K562 (cell line): ENCODE results near the gene MSH2. TPM values are rescaled to one million over a fixed set of nuclear protein-coding genes. Genes with fewer than 3 reads are reported as not detected.

Experiments used
- ATAC-seq: fragments of 200-7000 bp; cut with Tn5 transposase; 3 replicates; pipeline ENCODE4 v1.9.1; 2020; ENCODE audit warnings: moderate library complexity
- BruUV-seq: library from RNA; stranded (reverse); fragments of 400-500 nt; replicated peaks from 2 replicates; lab custom pipeline; 2021; lab: Mats Ljungman, UMichigan
- CTCF ChIA-PET: fragments of 300-600 bp; formaldehyde crosslinking; extraction: SDS; loops from one replicate; lab custom pipeline; 2021; ENCODE audit warnings: low intra/inter-chr PET ratio; lab: Yijun Ruan, JAX
- POLR2A ChIA-PET: fragments of 300-600, 350-650 bp; sonication (Branson Sonifier 250); formaldehyde crosslinking; extraction: SDS; loops from one replicate; lab custom pipeline; 2021; ENCODE audit warnings: antibody characterized with exemption, inconsistent platforms; lab: Yijun Ruan, JAX
- DNase-seq, 4 experiments: peaks; one replicate each; pipeline versions ENCODE4 v3.0.0 to v3.0.0-alpha.2; 2011 to 2018; ENCODE audit warnings: low spot score in 3 of 4, mixed read lengths in 3 of 4; ENCODE audit errors: extremely low read depth in 1 of 4
- FAIRE-seq: peaks from 2 replicates; lab custom pipeline; 2011; peaks lifted over from hg19 to GRCh38; lab: Jason Lieb, UNC
- H2AFZ ChIP-seq: 2 replicates; pipeline ENCODE4 v1.6.0; 2011; ENCODE audit warnings: low read depth, low read length, control low read depth, inconsistent platforms
- H3K27ac ChIP-seq: fragments of 200-600 bp; 3 replicates; pipeline ENCODE4 v1.8.0; 2011; ENCODE audit warnings: low read depth, mild to moderate bottlenecking, control low read depth, inconsistent platforms, low read length, moderate library complexity, mixed read lengths; ENCODE audit errors: extremely low read depth
- H3K27me3 ChIP-seq, 2 experiments: fragments of 300-600 bp in 1 of 2; 2 replicates in 1 of 2; 3 replicates in 1 of 2; pipeline versions ENCODE4 v1.6.0 to v1.8.0; 2011; ENCODE audit warnings: inconsistent platforms in 2 of 2, low read length in 2 of 2, mild to moderate bottlenecking in 1 of 2, mixed read lengths in 1 of 2, moderate library complexity in 1 of 2; ENCODE audit not compliant: control insufficient read depth in 2 of 2, insufficient read depth in 2 of 2
- H3K36me3 ChIP-seq: fragments of 300-600 bp; 3 replicates; pipeline ENCODE4 v1.8.0; 2011; ENCODE audit warnings: mild to moderate bottlenecking, low read length, inconsistent platforms; ENCODE audit not compliant: control insufficient read depth, insufficient read depth
- H3K4me1 ChIP-seq, 2 experiments: fragments of 200-600 bp in 1 of 2; replicated peaks in 1 of 2; 2 replicates in 1 of 2; 3 replicates in 1 of 2; pipeline versions ENCODE4 v1.5.1 to v1.8.0; 2011; ENCODE audit warnings: inconsistent platforms in 2 of 2, low read length in 2 of 2, mild to moderate bottlenecking in 1 of 2, mixed read lengths in 1 of 2, moderate library complexity in 1 of 2; ENCODE audit not compliant: control insufficient read depth in 2 of 2, insufficient read depth in 2 of 2
- H3K4me2 ChIP-seq: 2 replicates; pipeline ENCODE4 v1.6.1; 2011; ENCODE audit warnings: low read length, control low read depth, inconsistent platforms, mixed read lengths; ENCODE audit not compliant: insufficient read depth
- H3K4me3 ChIP-seq: fragments of 200-600 bp; sonication (generic), shearing (Covaris generic); 2 replicates; pipeline ENCODE4 v1.5.1; 2016; ENCODE audit warnings: control low read depth, inconsistent platforms
- H3K79me2 ChIP-seq: fragments of 200-600 bp; 3 replicates; pipeline ENCODE4 v1.8.0; 2011; ENCODE audit warnings: low read length, inconsistent platforms; ENCODE audit not compliant: control insufficient read depth, insufficient read depth
- H3K9ac ChIP-seq, 2 experiments: 2 replicates each; pipeline versions ENCODE4 v1.6.0 to v1.6.1; 2011; ENCODE audit warnings: low read depth in 2 of 2, low read length in 2 of 2, control low read depth in 1 of 2, inconsistent platforms in 1 of 2, mild to moderate bottlenecking in 1 of 2, mixed read lengths in 1 of 2; ENCODE audit not compliant: insufficient read depth in 1 of 2
- H3K9me1 ChIP-seq: one replicate; pipeline ENCODE4 v1.6.0; 2011; ENCODE audit warnings: inconsistent platforms, mild to moderate bottlenecking, low read length, moderate library complexity; ENCODE audit not compliant: control insufficient read depth, insufficient read depth
- H3K9me3 ChIP-seq: replicated peaks from 2 replicates; pipeline ENCODE4 v1.5.1; 2011; ENCODE audit warnings: low read depth, low read length, inconsistent platforms; ENCODE audit not compliant: control insufficient read depth, insufficient read depth
- H4K20me1 ChIP-seq: replicated peaks from 2 replicates; pipeline ENCODE4 v1.6.1; 2011; ENCODE audit warnings: low read length, inconsistent platforms, mixed read lengths; ENCODE audit not compliant: control insufficient read depth, insufficient read depth
- ARID1B ChIP-seq: fragments of 450-650 bp; IDR thresholded peaks from 2 replicates; pipeline ENCODE4 v1.6.1; 2016; ENCODE audit warnings: antibody characterized with exemption, mild to moderate bottlenecking, inconsistent platforms
- C11orf30 ChIP-seq: fragments of 450-650 bp; IDR thresholded peaks from 2 replicates; pipeline ENCODE4 v1.6.1; 2016; ENCODE audit warnings: low read depth, mild to moderate bottlenecking
- CBFA2T2 ChIP-seq: fragments of 450-650 bp; conservative IDR thresholded peaks from 2 replicates; pipeline ENCODE4 v1.6.1; 2017; ENCODE audit warnings: mild to moderate bottlenecking
- CBX8 ChIP-seq: fragments of 200-600 bp; sonication (generic); IDR thresholded peaks from 2 replicates; pipeline ENCODE4 v1.6.1; 2012; ENCODE audit warnings: borderline replicate concordance, mixed run types, low read depth, mild to moderate bottlenecking, moderate library complexity, mixed read lengths, low read length, control low read depth, inconsistent platforms; ENCODE audit not compliant: poor library complexity, severe bottlenecking; ENCODE audit errors: extremely low read depth
- FOXA3 ChIP-seq, 2 experiments: fragments of 450-650 bp in 1 of 2; sonication (generic) in 1 of 2; formaldehyde crosslinking; IDR thresholded peaks in 1 of 2; conservative IDR thresholded peaks in 1 of 2; 2 replicates each; pipeline versions ENCODE4 v1.4.0 to v1.8.0; 2020 to 2022; ENCODE audit warnings: mild to moderate bottlenecking in 2 of 2, missing genetic modification reagents in 1 of 2
- NCOR1 ChIP-seq: fragments of 450-650 bp; IDR thresholded peaks from 2 replicates; pipeline ENCODE4 v1.6.1; 2016; ENCODE audit warnings: mild to moderate bottlenecking, moderate library complexity
- NFIC ChIP-seq: fragments of 450-650 bp; IDR thresholded peaks from 2 replicates; pipeline ENCODE4 v1.6.1; 2017; ENCODE audit warnings: mild to moderate bottlenecking, inconsistent platforms
- NR4A1 ChIP-seq, 2 experiments: fragments of 250-450 bp in 1 of 2; fragments of 450-650 bp in 1 of 2; sonication (Bioruptor Pico) in 1 of 2; IDR thresholded peaks; 2 replicates each; pipeline versions ENCODE4 v1.4.0 to v1.6.1; 2016 to 2020; ENCODE audit warnings: mild to moderate bottlenecking in 2 of 2, missing compliant biosample characterization in 1 of 2, missing genetic modification characterization in 1 of 2, moderate library complexity in 1 of 2
- POLR2H ChIP-seq: IDR thresholded peaks from 2 replicates; pipeline ENCODE4 v1.6.1; 2016; ENCODE audit warnings: missing genetic modification characterization, low read depth, mild to moderate bottlenecking, control low read depth, missing compliant biosample characterization, moderate library complexity
- SREBF2 ChIP-seq: sonication (generic); formaldehyde crosslinking; IDR thresholded peaks from 2 replicates; pipeline ENCODE4 v1.4.0; 2020; ENCODE audit warnings: mild to moderate bottlenecking, missing genetic modification reagents
- TEAD4 ChIP-seq, 2 experiments: sonication (generic) in 1 of 2; formaldehyde crosslinking in 1 of 2; IDR thresholded peaks; 2 replicates each; pipeline versions ENCODE4 v1.6.1 to v1.8.0; 2012 to 2022; ENCODE audit warnings: borderline replicate concordance in 1 of 2, inconsistent platforms in 1 of 2, low read length in 1 of 2, mild to moderate bottlenecking in 1 of 2, missing genetic modification reagents in 1 of 2
- TRIM24 ChIP-seq, 2 experiments: fragments of 450-650 bp; IDR thresholded peaks; 2 replicates each; pipeline ENCODE4 v1.6.1; 2016
- ZNF282 ChIP-seq: sonication (generic); formaldehyde crosslinking; IDR thresholded peaks from 2 replicates; pipeline ENCODE4 v1.8.1; 2023; ENCODE audit warnings: missing genetic modification reagents
- in situ Hi-C: fragments of 300-500 bp; cut with MboI; formaldehyde crosslinking; loops from 4 replicates; pipeline ENCODE4 v1.15.0; 2018; ENCODE audit warnings: inconsistent platforms, mixed read lengths
- intact Hi-C: fragments of 100-400 bp; cut with micrococcal nuclease; formaldehyde crosslinking; loops from 2 replicates; pipeline ENCODE4 v1.14.2; 2022
- polyA plus RNA-seq, 8 experiments: library from polyadenylated mRNA; depleted of rRNA in 4 of 8; stranded (reverse) in 5 of 8; unstranded in 3 of 8; fragments of >200 nt; fragmentation: Nextera tagmentation in 2 of 8; fragmentation: Illumina TruSeq in 1 of 8; extraction: Ambion mirVana in 2 of 8; extraction: Trizol in 1 of 8; gene quantifications; 2 replicates each; pipeline versions ENCODE4 v1.2.1 to v1.2.3, GENCODE V29; 2011 to 2014; ENCODE audit warnings: inconsistent platforms in 1 of 8, missing spikeins in 1 of 8
- total RNA-seq, 7 experiments: library from RNA; depleted of rRNA in 6 of 7; stranded (reverse); fragments of >200 nt in 6 of 7; fragmentation: Illumina TruSeq in 2 of 7; extraction: Trizol in 2 of 7; gene quantifications; 2 replicates each; pipeline versions ENCODE4 v1.2.1 to v1.2.3, GENCODE V29; 2011 to 2021; ENCODE audit warnings: low replicate concordance in 1 of 7
- TF ChIP-seq, protein P1 (sequence below): fragments of 450-650 bp; formaldehyde crosslinking; IDR thresholded peaks from 2 replicates; pipeline ENCODE4 v1.4.0; 2020; ENCODE audit warnings: mild to moderate bottlenecking, mixed read lengths
- TF ChIP-seq, protein P2 (sequence below): fragments of 450-650 bp; IDR thresholded peaks from 2 replicates; pipeline ENCODE4 v1.6.1; 2016; ENCODE audit warnings: borderline replicate concordance
- TF ChIP-seq, protein P3 (sequence below), 2 experiments: IDR thresholded peaks; 2 replicates each; pipeline ENCODE4 v1.6.1; 2011; ENCODE audit warnings: borderline replicate concordance in 1 of 2, control low read depth in 1 of 2, low read depth in 1 of 2, low read length in 1 of 2, mild to moderate bottlenecking in 1 of 2, mixed read lengths in 1 of 2, moderate library complexity in 1 of 2; ENCODE audit not compliant: insufficient read depth in 1 of 2, insufficient read length in 1 of 2, poor library complexity in 1 of 2, severe bottlenecking in 1 of 2; ENCODE audit errors: extremely low read depth in 1 of 2

Gene MSH2
- total and polyA plus RNA-seq, 9 of the 15 experiments (the other 6 are each of a cell fraction or from before 2014, with no cell fraction given) = 51.8 to 139 (median 113) TPM

DNA sequence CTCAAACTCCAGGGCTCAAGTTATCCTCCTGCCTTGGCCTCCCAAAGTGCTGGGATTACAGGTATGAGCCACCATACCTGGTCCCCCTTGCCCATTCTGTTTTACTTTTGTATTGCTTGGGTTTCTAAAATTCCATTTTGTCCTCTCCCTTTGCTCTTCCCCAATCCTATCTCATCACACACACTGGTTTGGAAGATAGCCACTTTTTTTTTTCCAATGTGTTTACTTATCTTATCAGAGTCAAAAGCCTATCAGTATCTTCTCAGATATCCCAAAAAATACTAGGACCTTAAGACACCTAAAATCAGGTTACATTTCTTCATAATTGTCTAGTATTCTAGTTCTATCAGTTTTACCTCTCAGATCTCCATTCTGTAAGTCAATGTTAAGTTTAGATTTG is 56.1 kb downstream of the MSH2 start:
- H2AFZ ChIP-seq = no peak overlapping the region
- ChIA-PET POLR2A (no interaction called here), CTCF (no interaction called here)
- H3K27me3 ChIP-seq = no peaks in the 10 kb centered on the region
- no peaks in the 10 kb centered on the region for H3K9me1 ChIP-seq
- H3K4me2 ChIP-seq = no peak overlapping the region
- no peaks in the 10 kb centered on the region for H3K9me3 ChIP-seq
- no peak; the same call in 2 of the 3 replicates for ATAC-seq
- no peak overlapping the region for H3K4me3 ChIP-seq
- no peak overlapping the region for H3K9ac ChIP-seq
- intact Hi-C loops = no loop called here
- no peak for FAIRE-seq
- in situ Hi-C loops = no loop called here
- 0 out of 3 replicates have a peak, but pooled peaks cover 5% of the 10 kb centered on the region for H3K79me2 ChIP-seq
- peaks cover 2 to 3% of the 10 kb centered on the region in 2 experiments; a peak in 3 of 5 replicates for H3K4me1 ChIP-seq
- H3K27ac ChIP-seq = no peak overlapping the region
- BruUV-seq = no TSS peak
- peaks cover 46% of the 10 kb centered on the region for H3K36me3 ChIP-seq
- no peaks in the 10 kb centered on the region for H4K20me1 ChIP-seq
- DNase-seq = peak in 1 of 4 experiments; percentile 15
- TF ChIP-seq, protein P1, sequence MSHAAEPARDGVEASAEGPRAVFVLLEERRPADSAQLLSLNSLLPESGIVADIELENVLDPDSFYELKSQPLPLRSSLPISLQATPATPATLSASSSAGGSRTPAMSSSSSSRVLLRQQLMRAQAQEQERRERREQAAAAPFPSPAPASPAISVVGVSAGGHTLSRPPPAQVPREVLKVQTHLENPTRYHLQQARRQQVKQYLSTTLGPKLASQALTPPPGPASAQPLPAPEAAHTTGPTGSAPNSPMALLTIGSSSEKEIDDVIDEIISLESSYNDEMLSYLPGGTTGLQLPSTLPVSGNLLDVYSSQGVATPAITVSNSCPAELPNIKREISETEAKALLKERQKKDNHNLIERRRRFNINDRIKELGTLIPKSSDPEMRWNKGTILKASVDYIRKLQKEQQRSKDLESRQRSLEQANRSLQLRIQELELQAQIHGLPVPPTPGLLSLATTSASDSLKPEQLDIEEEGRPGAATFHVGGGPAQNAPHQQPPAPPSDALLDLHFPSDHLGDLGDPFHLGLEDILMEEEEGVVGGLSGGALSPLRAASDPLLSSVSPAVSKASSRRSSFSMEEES (CRISPR knock-in tag) = no peak
- TF ChIP-seq FOXA3 (CRISPR knock-in tag; conservative IDR thresholded peaks at IDR 0.05 in 1 of 2, IDR thresholded peaks at IDR 0.05 in 1 of 2) = peak in 1 of 2 experiments; percentile 73; a peak in 2 of 4 replicates
- TF ChIP-seq, protein P2, sequence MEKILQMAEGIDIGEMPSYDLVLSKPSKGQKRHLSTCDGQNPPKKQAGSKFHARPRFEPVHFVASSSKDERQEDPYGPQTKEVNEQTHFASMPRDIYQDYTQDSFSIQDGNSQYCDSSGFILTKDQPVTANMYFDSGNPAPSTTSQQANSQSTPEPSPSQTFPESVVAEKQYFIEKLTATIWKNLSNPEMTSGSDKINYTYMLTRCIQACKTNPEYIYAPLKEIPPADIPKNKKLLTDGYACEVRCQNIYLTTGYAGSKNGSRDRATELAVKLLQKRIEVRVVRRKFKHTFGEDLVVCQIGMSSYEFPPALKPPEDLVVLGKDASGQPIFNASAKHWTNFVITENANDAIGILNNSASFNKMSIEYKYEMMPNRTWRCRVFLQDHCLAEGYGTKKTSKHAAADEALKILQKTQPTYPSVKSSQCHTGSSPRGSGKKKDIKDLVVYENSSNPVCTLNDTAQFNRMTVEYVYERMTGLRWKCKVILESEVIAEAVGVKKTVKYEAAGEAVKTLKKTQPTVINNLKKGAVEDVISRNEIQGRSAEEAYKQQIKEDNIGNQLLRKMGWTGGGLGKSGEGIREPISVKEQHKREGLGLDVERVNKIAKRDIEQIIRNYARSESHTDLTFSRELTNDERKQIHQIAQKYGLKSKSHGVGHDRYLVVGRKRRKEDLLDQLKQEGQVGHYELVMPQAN = no peak
- no peak for TF ChIP-seq C11orf30
- peak; percentile 63 for TF ChIP-seq TEAD4 (IDR thresholded peaks at IDR 0.05; ENCODE audit: low read length)
- no peak for TF ChIP-seq TEAD4 (CRISPR knock-in tag; IDR thresholded peaks at IDR 0.05; ENCODE audit: borderline replicate concordance)
- no peak for TF ChIP-seq POLR2H (tag)
- TF ChIP-seq, protein P3, sequence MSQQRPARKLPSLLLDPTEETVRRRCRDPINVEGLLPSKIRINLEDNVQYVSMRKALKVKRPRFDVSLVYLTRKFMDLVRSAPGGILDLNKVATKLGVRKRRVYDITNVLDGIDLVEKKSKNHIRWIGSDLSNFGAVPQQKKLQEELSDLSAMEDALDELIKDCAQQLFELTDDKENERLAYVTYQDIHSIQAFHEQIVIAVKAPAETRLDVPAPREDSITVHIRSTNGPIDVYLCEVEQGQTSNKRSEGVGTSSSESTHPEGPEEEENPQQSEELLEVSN (IDR thresholded peaks at IDR 0.05; ENCODE audit: borderline replicate concordance in 1 of 2, extremely low read depth in 1 of 2, insufficient read depth in 1 of 2, insufficient read length in 1 of 2, low read depth in 1 of 2, low read length in 1 of 2, poor library complexity in 1 of 2, severe bottlenecking in 1 of 2) = no peak
- TF ChIP-seq NFIC = peak; percentile 34; the same call in 1 of the 2 replicates
- TF ChIP-seq NCOR1 = 0 out of 2 replicates have a peak, but pooled peaks have one; percentile 19
- TF ChIP-seq ZNF282 = no peak
- no peak for TF ChIP-seq SREBF2 (CRISPR knock-in tag)
- TF ChIP-seq CBX8 = no peak
- TF ChIP-seq CBFA2T2 = peak; percentile 49; the same call in 1 of the 2 replicates
- no peak for TF ChIP-seq NR4A1 (CRISPR knock-in tag; IDR thresholded peaks at IDR 0.05)
- TF ChIP-seq NR4A1 (tag; IDR thresholded peaks at IDR 0.05) = no peak
- TF ChIP-seq ARID1B = peak; percentile 54
- TF ChIP-seq TRIM24 (IDR thresholded peaks at IDR 0.05) = 0 out of 4 replicates have a peak, but pooled peaks of 1 of the 2 experiments have one; percentile 22
